ENCODE results near the gene VSIG10.

- TF ChIP-seq, protein P1, sequence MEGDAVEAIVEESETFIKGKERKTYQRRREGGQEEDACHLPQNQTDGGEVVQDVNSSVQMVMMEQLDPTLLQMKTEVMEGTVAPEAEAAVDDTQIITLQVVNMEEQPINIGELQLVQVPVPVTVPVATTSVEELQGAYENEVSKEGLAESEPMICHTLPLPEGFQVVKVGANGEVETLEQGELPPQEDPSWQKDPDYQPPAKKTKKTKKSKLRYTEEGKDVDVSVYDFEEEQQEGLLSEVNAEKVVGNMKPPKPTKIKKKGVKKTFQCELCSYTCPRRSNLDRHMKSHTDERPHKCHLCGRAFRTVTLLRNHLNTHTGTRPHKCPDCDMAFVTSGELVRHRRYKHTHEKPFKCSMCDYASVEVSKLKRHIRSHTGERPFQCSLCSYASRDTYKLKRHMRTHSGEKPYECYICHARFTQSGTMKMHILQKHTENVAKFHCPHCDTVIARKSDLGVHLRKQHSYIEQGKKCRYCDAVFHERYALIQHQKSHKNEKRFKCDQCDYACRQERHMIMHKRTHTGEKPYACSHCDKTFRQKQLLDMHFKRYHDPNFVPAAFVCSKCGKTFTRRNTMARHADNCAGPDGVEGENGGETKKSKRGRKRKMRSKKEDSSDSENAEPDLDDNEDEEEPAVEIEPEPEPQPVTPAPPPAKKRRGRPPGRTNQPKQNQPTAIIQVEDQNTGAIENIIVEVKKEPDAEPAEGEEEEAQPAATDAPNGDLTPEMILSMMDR (IDR thresholded peaks at IDR 0.05): no peak; the same call in 1 of the 2 replicates
- TF ChIP-seq SIN3A (IDR thresholded peaks at IDR 0.05; ENCODE audit: borderline replicate concordance, insufficient read depth, low read depth, low read length): no peak
- TF ChIP-seq REST (IDR thresholded peaks at IDR 0.05; ENCODE audit: insufficient read depth in 1 of 2, low read depth in 2 of 2, low read length in 1 of 2): no peak
- TF ChIP-seq POLR2AphosphoS5 (IDR thresholded peaks at IDR 0.05; ENCODE audit: low read depth, low read length): no peak
Observed at GRCh38 chr12:118119449-118119879, 15.7 kb upstream of the VSIG10 start.

Data from Panc1 (cell line).